ENCODE measurements around the gene ABO.

- no peak for TF ChIP-seq GATA2 (IDR thresholded peaks at IDR 0.05; ENCODE audit: low read depth, low read length)
- TF ChIP-seq GATA3 (IDR thresholded peaks at IDR 0.05; ENCODE audit: low read depth, low read length): no peak
These were observed 26.5 kb upstream of the ABO start for GRCh38 chr9:133301253-133302230.

Data from SH-SY5Y (cell line).